K562 (cell line): ENCODE results near the gene DDHD1. TPM values are rescaled to one million over a fixed set of nuclear protein-coding genes. Genes with fewer than 3 reads are reported as not detected.

Source experiments
- ATAC-seq: fragments of 200-7000 bp; cut with Tn5 transposase; 3 replicates; pipeline ENCODE4 v1.9.1; 2020; ENCODE audit warnings: moderate library complexity
- BruUV-seq: library from RNA; stranded (reverse); fragments of 400-500 nt; replicated peaks from 2 replicates; lab custom pipeline; 2021; lab: Mats Ljungman, UMichigan
- CTCF ChIA-PET: fragments of 300-600 bp; formaldehyde crosslinking; extraction: SDS; loops from one replicate; lab custom pipeline; 2021; ENCODE audit warnings: low intra/inter-chr PET ratio; lab: Yijun Ruan, JAX
- POLR2A ChIA-PET: fragments of 300-600, 350-650 bp; sonication (Branson Sonifier 250); formaldehyde crosslinking; extraction: SDS; loops from one replicate; lab custom pipeline; 2021; ENCODE audit warnings: antibody characterized with exemption, inconsistent platforms; lab: Yijun Ruan, JAX
- DNase-seq, 4 experiments: peaks; one replicate each; pipeline versions ENCODE4 v3.0.0 to v3.0.0-alpha.2; 2011 to 2018; ENCODE audit warnings: low spot score in 3 of 4, mixed read lengths in 3 of 4; ENCODE audit errors: extremely low read depth in 1 of 4
- FAIRE-seq: peaks from 2 replicates; lab custom pipeline; 2011; peaks lifted over from hg19 to GRCh38; lab: Jason Lieb, UNC
- H2AFZ ChIP-seq: 2 replicates; pipeline ENCODE4 v1.6.0; 2011; ENCODE audit warnings: low read depth, low read length, control low read depth, inconsistent platforms
- H3K27ac ChIP-seq: fragments of 200-600 bp; 3 replicates; pipeline ENCODE4 v1.8.0; 2011; ENCODE audit warnings: low read depth, mild to moderate bottlenecking, control low read depth, inconsistent platforms, low read length, moderate library complexity, mixed read lengths; ENCODE audit errors: extremely low read depth
- H3K27me3 ChIP-seq, 2 experiments: fragments of 300-600 bp in 1 of 2; 2 replicates in 1 of 2; 3 replicates in 1 of 2; pipeline versions ENCODE4 v1.6.0 to v1.8.0; 2011; ENCODE audit warnings: inconsistent platforms in 2 of 2, low read length in 2 of 2, mild to moderate bottlenecking in 1 of 2, mixed read lengths in 1 of 2, moderate library complexity in 1 of 2; ENCODE audit not compliant: control insufficient read depth in 2 of 2, insufficient read depth in 2 of 2
- H3K36me3 ChIP-seq: fragments of 300-600 bp; 3 replicates; pipeline ENCODE4 v1.8.0; 2011; ENCODE audit warnings: mild to moderate bottlenecking, low read length, inconsistent platforms; ENCODE audit not compliant: control insufficient read depth, insufficient read depth
- H3K4me1 ChIP-seq, 2 experiments: fragments of 200-600 bp in 1 of 2; replicated peaks in 1 of 2; 2 replicates in 1 of 2; 3 replicates in 1 of 2; pipeline versions ENCODE4 v1.5.1 to v1.8.0; 2011; ENCODE audit warnings: inconsistent platforms in 2 of 2, low read length in 2 of 2, mild to moderate bottlenecking in 1 of 2, mixed read lengths in 1 of 2, moderate library complexity in 1 of 2; ENCODE audit not compliant: control insufficient read depth in 2 of 2, insufficient read depth in 2 of 2
- H3K4me2 ChIP-seq: 2 replicates; pipeline ENCODE4 v1.6.1; 2011; ENCODE audit warnings: low read length, control low read depth, inconsistent platforms, mixed read lengths; ENCODE audit not compliant: insufficient read depth
- H3K4me3 ChIP-seq: fragments of 200-600 bp; sonication (generic), shearing (Covaris generic); 2 replicates; pipeline ENCODE4 v1.5.1; 2016; ENCODE audit warnings: control low read depth, inconsistent platforms
- H3K79me2 ChIP-seq: fragments of 200-600 bp; 3 replicates; pipeline ENCODE4 v1.8.0; 2011; ENCODE audit warnings: low read length, inconsistent platforms; ENCODE audit not compliant: control insufficient read depth, insufficient read depth
- H3K9ac ChIP-seq, 2 experiments: 2 replicates each; pipeline versions ENCODE4 v1.6.0 to v1.6.1; 2011; ENCODE audit warnings: low read depth in 2 of 2, low read length in 2 of 2, control low read depth in 1 of 2, inconsistent platforms in 1 of 2, mild to moderate bottlenecking in 1 of 2, mixed read lengths in 1 of 2; ENCODE audit not compliant: insufficient read depth in 1 of 2
- H3K9me1 ChIP-seq: one replicate; pipeline ENCODE4 v1.6.0; 2011; ENCODE audit warnings: inconsistent platforms, mild to moderate bottlenecking, low read length, moderate library complexity; ENCODE audit not compliant: control insufficient read depth, insufficient read depth
- H3K9me3 ChIP-seq: replicated peaks from 2 replicates; pipeline ENCODE4 v1.5.1; 2011; ENCODE audit warnings: low read depth, low read length, inconsistent platforms; ENCODE audit not compliant: control insufficient read depth, insufficient read depth
- H4K20me1 ChIP-seq: replicated peaks from 2 replicates; pipeline ENCODE4 v1.6.1; 2011; ENCODE audit warnings: low read length, inconsistent platforms, mixed read lengths; ENCODE audit not compliant: control insufficient read depth, insufficient read depth
- ARHGAP35 ChIP-seq: fragments of 450-650 bp; IDR thresholded peaks from 2 replicates; pipeline ENCODE4 v1.6.1; 2018; ENCODE audit not compliant: partially characterized antibody
- ATF1 ChIP-seq, 2 experiments: fragments of 450-650 bp in 1 of 2; IDR thresholded peaks; 2 replicates each; pipeline ENCODE4 v1.6.1; 2016; ENCODE audit warnings: missing compliant biosample characterization in 1 of 2, missing genetic modification characterization in 1 of 2
- BCOR ChIP-seq: fragments of 450-650 bp; IDR thresholded peaks from 2 replicates; pipeline ENCODE4 v1.6.1; 2016
- CAMTA2 ChIP-seq: fragments of 250-450 bp; sonication (Bioruptor Pico); conservative IDR thresholded peaks from 2 replicates; pipeline ENCODE4 v1.5.1; 2022
- HMG20B ChIP-seq: fragments of 250-450 bp; sonication (Bioruptor Pico); IDR thresholded peaks from 2 replicates; pipeline ENCODE4 v1.5.0; 2021; ENCODE audit warnings: mild to moderate bottlenecking
- HNRNPL ChIP-seq: fragments of 200-400 bp; formaldehyde crosslinking; IDR thresholded peaks from 2 replicates; pipeline ENCODE4 v1.6.1; 2017; ENCODE audit warnings: low read depth, mild to moderate bottlenecking, low read length
- RBBP5 ChIP-seq: fragments of 200-600 bp; sonication (generic); IDR thresholded peaks from 2 replicates; pipeline ENCODE4 v1.6.1; 2012; ENCODE audit warnings: borderline replicate concordance, mild to moderate bottlenecking, low read length, control low read depth, inconsistent platforms; ENCODE audit not compliant: insufficient read depth, poor library complexity, severe bottlenecking
- SMARCA5 ChIP-seq: fragments of 450-650 bp; IDR thresholded peaks from 2 replicates; pipeline ENCODE4 v1.6.1; 2016
- TFAM ChIP-seq: fragments of 250-450 bp; sonication (Bioruptor Pico); conservative IDR thresholded peaks from 2 replicates; pipeline ENCODE4 v1.5.0; 2021; ENCODE audit warnings: mild to moderate bottlenecking, moderate library complexity
- ZBTB17 ChIP-seq: fragments of 450-650 bp; formaldehyde crosslinking; IDR thresholded peaks from 2 replicates; pipeline ENCODE4 v1.4.0; 2020; ENCODE audit warnings: mild to moderate bottlenecking
- ZNF764 ChIP-seq: fragments of 250-450 bp; sonication (Bioruptor Pico); IDR thresholded peaks from 2 replicates; pipeline ENCODE4 v1.4.0; 2020; ENCODE audit warnings: low read depth, mild to moderate bottlenecking, moderate library complexity
- WGBS: fragments of 100-300 bp; shearing (Covaris generic); methylation state at CpG from one replicate; pipeline ENCODE4 v1.1.6; 2016; ENCODE audit warnings: low coverage, mixed read lengths; ENCODE audit not compliant: insufficient coverage; ENCODE audit errors: missing lambda C conversion rate; 5-methylcytosine and 5-hydroxymethylcytosine counted together
- in situ Hi-C: fragments of 300-500 bp; cut with MboI; formaldehyde crosslinking; loops from 4 replicates; pipeline ENCODE4 v1.15.0; 2018; ENCODE audit warnings: inconsistent platforms, mixed read lengths
- intact Hi-C: fragments of 100-400 bp; cut with micrococcal nuclease; formaldehyde crosslinking; loops from 2 replicates; pipeline ENCODE4 v1.14.2; 2022
- polyA plus RNA-seq, 8 experiments: library from polyadenylated mRNA; depleted of rRNA in 4 of 8; stranded (reverse) in 5 of 8; unstranded in 3 of 8; fragments of >200 nt; fragmentation: Nextera tagmentation in 2 of 8; fragmentation: Illumina TruSeq in 1 of 8; extraction: Ambion mirVana in 2 of 8; extraction: Trizol in 1 of 8; gene quantifications; 2 replicates each; pipeline versions ENCODE4 v1.2.1 to v1.2.3, GENCODE V29; 2011 to 2014; ENCODE audit warnings: inconsistent platforms in 1 of 8, missing spikeins in 1 of 8
- total RNA-seq, 7 experiments: library from RNA; depleted of rRNA in 6 of 7; stranded (reverse); fragments of >200 nt in 6 of 7; fragmentation: Illumina TruSeq in 2 of 7; extraction: Trizol in 2 of 7; gene quantifications; 2 replicates each; pipeline versions ENCODE4 v1.2.1 to v1.2.3, GENCODE V29; 2011 to 2021; ENCODE audit warnings: low replicate concordance in 1 of 7
- TF ChIP-seq, protein P1 (sequence below): fragments of 200-800 bp; sonication (Bioruptor generic); IDR thresholded peaks from 2 replicates; pipeline ENCODE4 v1.6.1; 2016; ENCODE audit warnings: missing genetic modification characterization, missing compliant biosample characterization
- TF ChIP-seq, protein P2 (sequence below): sonication (generic); formaldehyde crosslinking; IDR thresholded peaks from 2 replicates; pipeline ENCODE4 v1.8.1; 2023; ENCODE audit warnings: mild to moderate bottlenecking, missing genetic modification reagents, moderate library complexity
- TF ChIP-seq, protein P3 (sequence below): fragments of 200-800 bp; sonication (Bioruptor generic); IDR thresholded peaks from 2 replicates; pipeline ENCODE4 v1.6.1; 2017; ENCODE audit warnings: missing genetic modification characterization, missing compliant biosample characterization
- TF ChIP-seq, protein P4 (sequence below): fragments of 450-650 bp; formaldehyde crosslinking; IDR thresholded peaks from 2 replicates; pipeline ENCODE4 v1.4.0; 2022; ENCODE audit warnings: mild to moderate bottlenecking, moderate library complexity

The DDHD1 gene
- total and polyA plus RNA-seq, 9 of the 15 experiments (the other 6 are each of a cell fraction or from before 2014, with no cell fraction given): 1.2 to 12.3 (median 5.0) TPM

DNA sequence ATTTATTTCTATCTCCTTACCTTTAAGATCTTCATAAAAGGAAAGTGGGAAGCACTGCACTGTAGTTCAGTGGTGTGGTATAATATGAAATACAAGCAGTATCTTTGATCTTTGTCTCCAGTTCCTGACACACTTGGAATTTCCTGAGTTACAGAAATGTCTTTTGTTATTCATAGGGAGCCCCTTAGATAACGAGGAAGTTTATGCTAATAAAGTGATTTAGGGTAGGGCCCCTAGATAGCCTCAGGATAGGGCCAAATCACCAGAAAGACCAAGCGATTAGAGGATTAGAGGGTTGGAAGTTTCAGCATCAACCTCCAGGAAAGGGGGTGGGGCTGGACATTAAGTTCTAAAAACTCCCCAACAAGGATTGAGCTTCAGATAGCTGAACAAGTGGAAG lies 29.9 kb upstream of the DDHD1 start:
- H3K9me3 ChIP-seq: no peaks in the 10 kb centered on the region
- no peaks in the 10 kb centered on the region for H3K79me2 ChIP-seq
- no peak overlapping the region for H2AFZ ChIP-seq
- in situ Hi-C loops (no loop called here), intact Hi-C loops (no loop called here)
- ChIA-PET POLR2A (no interaction called here), CTCF (no interaction called here)
- no peaks in the 10 kb centered on the region for H3K27me3 ChIP-seq
- no peaks in the 10 kb centered on the region for H4K20me1 ChIP-seq
- no peak overlapping the region for H3K4me2 ChIP-seq
- FAIRE-seq (no peak), ATAC-seq (no peak), DNase-seq (no peak)
- no peak overlapping the region for H3K9ac ChIP-seq
- H3K9me1 ChIP-seq: no peaks in the 10 kb centered on the region
- H3K36me3 ChIP-seq: no peaks in the 10 kb centered on the region
- no TSS peak for BruUV-seq
- H3K4me1 ChIP-seq: no peaks in the 10 kb centered on the region
- H3K27ac ChIP-seq: no peak overlapping the region
- 0% methylated on average over 2 of the region's 2 CpGs for WGBS
- H3K4me3 ChIP-seq: no peak overlapping the region
- no peak for TF ChIP-seq ARHGAP35
- TF ChIP-seq HMG20B: no peak
- TF ChIP-seq, protein P1, sequence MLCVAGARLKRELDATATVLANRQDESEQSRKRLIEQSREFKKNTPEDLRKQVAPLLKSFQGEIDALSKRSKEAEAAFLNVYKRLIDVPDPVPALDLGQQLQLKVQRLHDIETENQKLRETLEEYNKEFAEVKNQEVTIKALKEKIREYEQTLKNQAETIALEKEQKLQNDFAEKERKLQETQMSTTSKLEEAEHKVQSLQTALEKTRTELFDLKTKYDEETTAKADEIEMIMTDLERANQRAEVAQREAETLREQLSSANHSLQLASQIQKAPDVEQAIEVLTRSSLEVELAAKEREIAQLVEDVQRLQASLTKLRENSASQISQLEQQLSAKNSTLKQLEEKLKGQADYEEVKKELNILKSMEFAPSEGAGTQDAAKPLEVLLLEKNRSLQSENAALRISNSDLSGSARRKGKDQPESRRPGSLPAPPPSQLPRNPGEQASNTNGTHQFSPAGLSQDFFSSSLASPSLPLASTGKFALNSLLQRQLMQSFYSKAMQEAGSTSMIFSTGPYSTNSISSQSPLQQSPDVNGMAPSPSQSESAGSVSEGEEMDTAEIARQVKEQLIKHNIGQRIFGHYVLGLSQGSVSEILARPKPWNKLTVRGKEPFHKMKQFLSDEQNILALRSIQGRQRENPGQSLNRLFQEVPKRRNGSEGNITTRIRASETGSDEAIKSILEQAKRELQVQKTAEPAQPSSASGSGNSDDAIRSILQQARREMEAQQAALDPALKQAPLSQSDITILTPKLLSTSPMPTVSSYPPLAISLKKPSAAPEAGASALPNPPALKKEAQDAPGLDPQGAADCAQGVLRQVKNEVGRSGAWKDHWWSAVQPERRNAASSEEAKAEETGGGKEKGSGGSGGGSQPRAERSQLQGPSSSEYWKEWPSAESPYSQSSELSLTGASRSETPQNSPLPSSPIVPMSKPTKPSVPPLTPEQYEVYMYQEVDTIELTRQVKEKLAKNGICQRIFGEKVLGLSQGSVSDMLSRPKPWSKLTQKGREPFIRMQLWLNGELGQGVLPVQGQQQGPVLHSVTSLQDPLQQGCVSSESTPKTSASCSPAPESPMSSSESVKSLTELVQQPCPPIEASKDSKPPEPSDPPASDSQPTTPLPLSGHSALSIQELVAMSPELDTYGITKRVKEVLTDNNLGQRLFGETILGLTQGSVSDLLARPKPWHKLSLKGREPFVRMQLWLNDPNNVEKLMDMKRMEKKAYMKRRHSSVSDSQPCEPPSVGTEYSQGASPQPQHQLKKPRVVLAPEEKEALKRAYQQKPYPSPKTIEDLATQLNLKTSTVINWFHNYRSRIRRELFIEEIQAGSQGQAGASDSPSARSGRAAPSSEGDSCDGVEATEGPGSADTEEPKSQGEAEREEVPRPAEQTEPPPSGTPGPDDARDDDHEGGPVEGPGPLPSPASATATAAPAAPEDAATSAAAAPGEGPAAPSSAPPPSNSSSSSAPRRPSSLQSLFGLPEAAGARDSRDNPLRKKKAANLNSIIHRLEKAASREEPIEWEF (CRISPR knock-in tag): no peak
- TF ChIP-seq SMARCA5: no peak
- TF ChIP-seq ZBTB17: no peak
- TF ChIP-seq HNRNPL: no peak
- TF ChIP-seq, protein P2, sequence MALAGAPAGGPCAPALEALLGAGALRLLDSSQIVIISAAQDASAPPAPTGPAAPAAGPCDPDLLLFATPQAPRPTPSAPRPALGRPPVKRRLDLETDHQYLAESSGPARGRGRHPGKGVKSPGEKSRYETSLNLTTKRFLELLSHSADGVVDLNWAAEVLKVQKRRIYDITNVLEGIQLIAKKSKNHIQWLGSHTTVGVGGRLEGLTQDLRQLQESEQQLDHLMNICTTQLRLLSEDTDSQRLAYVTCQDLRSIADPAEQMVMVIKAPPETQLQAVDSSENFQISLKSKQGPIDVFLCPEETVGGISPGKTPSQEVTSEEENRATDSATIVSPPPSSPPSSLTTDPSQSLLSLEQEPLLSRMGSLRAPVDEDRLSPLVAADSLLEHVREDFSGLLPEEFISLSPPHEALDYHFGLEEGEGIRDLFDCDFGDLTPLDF (CRISPR knock-in tag): no peak
- TF ChIP-seq RBBP5: no peak
- no peak for TF ChIP-seq BCOR
- TF ChIP-seq ZNF764 (CRISPR knock-in tag): no peak
- TF ChIP-seq CAMTA2 (CRISPR knock-in tag): no peak
- TF ChIP-seq, protein P3, sequence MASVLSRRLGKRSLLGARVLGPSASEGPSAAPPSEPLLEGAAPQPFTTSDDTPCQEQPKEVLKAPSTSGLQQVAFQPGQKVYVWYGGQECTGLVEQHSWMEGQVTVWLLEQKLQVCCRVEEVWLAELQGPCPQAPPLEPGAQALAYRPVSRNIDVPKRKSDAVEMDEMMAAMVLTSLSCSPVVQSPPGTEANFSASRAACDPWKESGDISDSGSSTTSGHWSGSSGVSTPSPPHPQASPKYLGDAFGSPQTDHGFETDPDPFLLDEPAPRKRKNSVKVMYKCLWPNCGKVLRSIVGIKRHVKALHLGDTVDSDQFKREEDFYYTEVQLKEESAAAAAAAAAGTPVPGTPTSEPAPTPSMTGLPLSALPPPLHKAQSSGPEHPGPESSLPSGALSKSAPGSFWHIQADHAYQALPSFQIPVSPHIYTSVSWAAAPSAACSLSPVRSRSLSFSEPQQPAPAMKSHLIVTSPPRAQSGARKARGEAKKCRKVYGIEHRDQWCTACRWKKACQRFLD (CRISPR knock-in tag): no peak
- TF ChIP-seq, protein P4, sequence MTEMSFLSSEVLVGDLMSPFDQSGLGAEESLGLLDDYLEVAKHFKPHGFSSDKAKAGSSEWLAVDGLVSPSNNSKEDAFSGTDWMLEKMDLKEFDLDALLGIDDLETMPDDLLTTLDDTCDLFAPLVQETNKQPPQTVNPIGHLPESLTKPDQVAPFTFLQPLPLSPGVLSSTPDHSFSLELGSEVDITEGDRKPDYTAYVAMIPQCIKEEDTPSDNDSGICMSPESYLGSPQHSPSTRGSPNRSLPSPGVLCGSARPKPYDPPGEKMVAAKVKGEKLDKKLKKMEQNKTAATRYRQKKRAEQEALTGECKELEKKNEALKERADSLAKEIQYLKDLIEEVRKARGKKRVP (CRISPR knock-in tag): no peak
- no peak for TF ChIP-seq ATF1 (CRISPR knock-in tag; IDR thresholded peaks at IDR 0.05)
- no peak for TF ChIP-seq ATF1 (tag; IDR thresholded peaks at IDR 0.05)
- TF ChIP-seq TFAM (CRISPR knock-in tag): no peak
